HepG2 (cell line): ENCODE data around the gene CLIC3. TPM values are rescaled to one million over a fixed set of nuclear protein-coding genes. Genes with fewer than 3 reads are reported as not detected.

Experiments
- ATAC-seq: fragments of 200-7000 bp; cut with Tn5 transposase; 3 replicates; pipeline ENCODE4 v1.9.1; 2020; ENCODE audit warnings: mild to moderate bottlenecking, moderate library complexity
- BruUV-seq: library from RNA; stranded (reverse); fragments of 400-500 nt; replicated peaks from 2 replicates; lab custom pipeline; 2021; lab: Mats Ljungman, UMichigan
- CTCF ChIA-PET: fragments of 300-600 bp; formaldehyde crosslinking; extraction: SDS; loops from one replicate; lab custom pipeline; 2021; ENCODE audit warnings: low total read pairs, inconsistent platforms, low intra/inter-chr PET ratio; lab: Yijun Ruan, JAX
- POLR2A ChIA-PET: fragments of 350-600 bp; sonication (Branson Sonifier 250); formaldehyde crosslinking; loops from one replicate; lab custom pipeline; 2020; ENCODE audit warnings: antibody characterized with exemption, inconsistent platforms; lab: Yijun Ruan, JAX
- DNase-seq: peaks from one replicate; pipeline ENCODE4 v3.0.0-alpha.2; 2015; ENCODE audit warnings: low spot score
- FAIRE-seq: peaks from 3 replicates; lab custom pipeline; 2011; peaks lifted over from hg19 to GRCh38; lab: Jason Lieb, UNC
- H2AFZ ChIP-seq: one replicate; pipeline ENCODE4 v1.6.1; 2011; ENCODE audit warnings: low read length, inconsistent platforms
- H3K27ac ChIP-seq: fragments of 300-600 bp; 3 replicates; pipeline ENCODE4 v1.8.0; 2011; ENCODE audit warnings: mixed run types, mild to moderate bottlenecking, mixed read lengths, low read length, inconsistent platforms; ENCODE audit not compliant: insufficient read depth; ENCODE audit errors: extremely low read length
- H3K27me3 ChIP-seq, 2 experiments: fragments of 200-600 bp in 1 of 2; 2 replicates in 1 of 2; 3 replicates in 1 of 2; pipeline versions ENCODE4 v1.6.0 to v1.8.0; 2011; ENCODE audit warnings: low read length in 2 of 2, mild to moderate bottlenecking in 2 of 2, moderate library complexity in 2 of 2, inconsistent platforms in 1 of 2; ENCODE audit not compliant: insufficient read depth in 2 of 2, control insufficient read depth in 1 of 2
- H3K36me3 ChIP-seq, 2 experiments: fragments of 200-600 bp in 1 of 2; replicated peaks in 1 of 2; 2 replicates in 1 of 2; 3 replicates in 1 of 2; pipeline versions ENCODE4 v1.5.1 to v1.8.0; 2011; ENCODE audit warnings: low read length in 2 of 2, inconsistent platforms in 1 of 2; ENCODE audit not compliant: insufficient read depth in 2 of 2, control insufficient read depth in 1 of 2
- H3K4me1 ChIP-seq: 2 replicates; pipeline ENCODE4 v1.5.1; 2012; ENCODE audit warnings: low read length, inconsistent platforms; ENCODE audit not compliant: insufficient read depth
- H3K4me2 ChIP-seq: 2 replicates; pipeline ENCODE4 v1.6.0; 2011; ENCODE audit warnings: low read depth, low read length, inconsistent platforms
- H3K4me3 ChIP-seq, 3 experiments: fragments of 200-600 bp in 1 of 3; sonication (generic), shearing (Covaris generic) in 1 of 3; replicated peaks in 1 of 3; 2 replicates each; pipeline ENCODE4 v1.5.1; 2011 to 2016; ENCODE audit warnings: low read length in 3 of 3, inconsistent platforms in 2 of 3, low read depth in 2 of 3, mild to moderate bottlenecking in 2 of 3, control low read depth in 1 of 3, mixed read lengths in 1 of 3; ENCODE audit not compliant: insufficient read depth in 1 of 3
- H3K79me2 ChIP-seq: one replicate; pipeline ENCODE4 v1.6.1; 2011; ENCODE audit warnings: low read length, inconsistent platforms; ENCODE audit not compliant: insufficient read depth
- H3K9ac ChIP-seq: 2 replicates; pipeline ENCODE4 v1.6.0; 2011; ENCODE audit warnings: mild to moderate bottlenecking, low read depth, low read length, inconsistent platforms; ENCODE audit not compliant: insufficient read depth
- H3K9me3 ChIP-seq: 2 replicates; pipeline ENCODE4 v1.5.1; 2012; ENCODE audit warnings: mild to moderate bottlenecking, low read length
- H4K20me1 ChIP-seq: 2 replicates; pipeline ENCODE4 v1.6.0; 2011; ENCODE audit warnings: inconsistent platforms, mild to moderate bottlenecking, low read length, moderate library complexity; ENCODE audit not compliant: insufficient read depth
- ATRX ChIP-seq: sonication (generic); formaldehyde crosslinking; IDR thresholded peaks from 2 replicates; pipeline ENCODE4 v1.4.0; 2020; ENCODE audit warnings: missing genetic modification reagents, borderline replicate concordance
- EZH2 ChIP-seq: conservative IDR thresholded peaks from 2 replicates; pipeline ENCODE4 v1.6.1; 2012; ENCODE audit warnings: mild to moderate bottlenecking, low read depth, low read length, moderate library complexity
- NR1H2 ChIP-seq: sonication (generic); formaldehyde crosslinking; IDR thresholded peaks from 2 replicates; pipeline ENCODE4 v1.8.1; 2022; ENCODE audit warnings: low read depth, missing genetic modification reagents, borderline replicate concordance
- SRSF1 ChIP-seq: fragments of 200-400 bp; formaldehyde crosslinking; optimal IDR thresholded peaks from 2 replicates; pipeline ENCODE3; 2017; ENCODE audit warnings: mild to moderate bottlenecking, low read depth, low read length, moderate library complexity
- TEAD3 ChIP-seq: optimal IDR thresholded peaks from 2 replicates; pipeline ENCODE3; 2016; ENCODE audit warnings: borderline replicate concordance
- ZNF136 ChIP-seq: sonication (generic); formaldehyde crosslinking; IDR thresholded peaks from 2 replicates; pipeline ENCODE4 v1.8.1; 2022; ENCODE audit warnings: low read depth, mild to moderate bottlenecking, moderate library complexity, missing genetic modification reagents
- ZNF274 ChIP-seq: sonication (generic); formaldehyde crosslinking; IDR thresholded peaks from 2 replicates; pipeline ENCODE4 v1.5.1; 2020; ENCODE audit warnings: mild to moderate bottlenecking, missing genetic modification reagents
- ZNF333 ChIP-seq: sonication (generic); formaldehyde crosslinking; IDR thresholded peaks from 2 replicates; pipeline ENCODE4 v1.4.0; 2020; ENCODE audit warnings: mild to moderate bottlenecking, missing genetic modification reagents, borderline replicate concordance
- ZNF556 ChIP-seq: sonication (generic); formaldehyde crosslinking; IDR thresholded peaks from 2 replicates; pipeline ENCODE4 v1.4.0; 2020; ENCODE audit warnings: mild to moderate bottlenecking, missing genetic modification reagents, borderline replicate concordance
- ZSCAN22 ChIP-seq: sonication (generic); formaldehyde crosslinking; IDR thresholded peaks from 2 replicates; pipeline ENCODE4 v1.4.0; 2020; ENCODE audit warnings: mild to moderate bottlenecking, missing genetic modification reagents
- WGBS: methylation state at CpG from one replicate; pipeline ENCODE4 v1.1.6; 2017; ENCODE audit warnings: low lambda C conversion rate; 5-methylcytosine and 5-hydroxymethylcytosine counted together
- in situ Hi-C: cut with HindIII; loops from 2 replicates; pipeline ENCODE4 v1.10.0; 2017; ENCODE audit warnings: low pct_unique_long_range_greater_than_20kb; ENCODE audit not compliant: extremely low pct_ligation_motif_present
- intact Hi-C: fragments of 100-400 bp; cut with micrococcal nuclease; formaldehyde crosslinking; loops from one replicate; pipeline ENCODE4 v1.10.0; 2022; ENCODE audit not compliant: unreplicated experiment
- polyA plus RNA-seq, 8 experiments: library from polyadenylated mRNA; depleted of rRNA in 3 of 8; stranded (reverse) in 7 of 8; unstranded in 1 of 8; fragments of >200 nt; fragmentation: Illumina TruSeq in 4 of 8; extraction: Trizol in 4 of 8; gene quantifications; 2 replicates each; pipeline versions ENCODE4 v1.2.1 to v1.2.3, GENCODE V29; 2011 to 2016; ENCODE audit warnings: low read depth in 4 of 8, missing spikeins in 1 of 8, mixed read lengths in 1 of 8; ENCODE audit not compliant: insufficient read depth in 1 of 8
- total RNA-seq, 5 experiments: library from RNA; depleted of rRNA; stranded (reverse); fragments of >200 nt; fragmentation: Illumina TruSeq; extraction: Trizol; gene quantifications; 2 replicates each; pipeline ENCODE4 v1.2.3, GENCODE V29; 2016; ENCODE audit warnings: low read depth in 1 of 5

CLIC3 gene
- total and polyA plus RNA-seq, 2 of the 13 experiments (the other 11 are each of a cell fraction or from before 2014, with no cell fraction given) = 0.51 to 1.5 TPM

- in situ Hi-C loops (no loop called here), intact Hi-C loops (no loop called here)
- no peak overlapping the region for H3K4me2 ChIP-seq
- no TSS peak for BruUV-seq
- no peak for DNase-seq
- H3K27me3 ChIP-seq = no peaks in the 10 kb centered on the region
- H3K9me3 ChIP-seq = no peaks in the 10 kb centered on the region
- H3K27ac ChIP-seq = no peak overlapping the region
- no peak for FAIRE-seq
- ChIA-PET POLR2A (no interaction called here), CTCF (no interaction called here)
- H4K20me1 ChIP-seq = no peaks in the 10 kb centered on the region
- 93% methylated on average over 5 of the region's 36 CpGs for WGBS
- H3K4me1 ChIP-seq = peaks cover 27% of the 10 kb centered on the region
- TF ChIP-seq SRSF1 = no peak
- no peak for TF ChIP-seq ZSCAN22 (CRISPR knock-in tag)
- TF ChIP-seq TEAD3 (CRISPR knock-in tag) = no peak
- no peak for TF ChIP-seq ATRX
- TF ChIP-seq EZH2 = no peak
- no peak for TF ChIP-seq ZNF556 (CRISPR knock-in tag)
- no peak for TF ChIP-seq ZNF136 (CRISPR knock-in tag)
- no peak for TF ChIP-seq ZNF333 (CRISPR knock-in tag)
- no peak for TF ChIP-seq NR1H2
- no peak for TF ChIP-seq ZNF274 (CRISPR knock-in tag)
- H3K79me2 ChIP-seq = no peaks in the 10 kb centered on the region
- no peak overlapping the region for H3K9ac ChIP-seq
- no peak overlapping the region for H3K4me3 ChIP-seq
- ATAC-seq = no peak
- H2AFZ ChIP-seq = no peak overlapping the region
- H3K36me3 ChIP-seq = peaks cover 1 to 2% of the 10 kb centered on the region in 2 experiments; a peak in 1 of 5 replicates
Measured at GRCh38 chr9:137018761-137019559, 22.6 kb upstream of the CLIC3 start.
